HTR-8/SVneo (cell line): ENCODE results near the gene ITGB7.

ENCODE experiments used
- DNase-seq: peaks from one replicate; pipeline ENCODE4 v3.0.0; 2011; ENCODE audit warnings: low spot score, mixed read lengths; ENCODE audit not compliant: insufficient read length
- FAIRE-seq: peaks from 2 replicates; lab custom pipeline; 2011; peaks lifted over from hg19 to GRCh38; lab: Jason Lieb, UNC

Gene ITGB7

GRCh38 chr12:53232646-53233461 lies 25.8 kb upstream of the ITGB7 start:
- FAIRE-seq (peak; percentile 33), DNase-seq (no peak)

- FAIRE-seq (no peak), DNase-seq (peak; percentile 87)
Measured at GRCh38 chr12:53231921-53232645, 25.0 kb upstream of the ITGB7 start, which contains the start of gene RARG. RARG (minus strand) TSS chr12:53232209; CDS start chr12:53227545, 4,664 bp downstream.

- DNase-seq (no peak), FAIRE-seq (no peak)
Measured at GRCh38 chr12:53231671-53231920, 24.5 kb upstream of the ITGB7 start.

GRCh38 chr12:53230108-53230845 lies 23.2 kb upstream of the ITGB7 start:
- FAIRE-seq, result peak; percentile 20
- no peak for DNase-seq

GRCh38 chr12:53229454-53229853 lies 22.4 kb upstream of the ITGB7 start:
- DNase-seq (no peak), FAIRE-seq (no peak)

GRCh38 chr12:53227836-53228235 lies 20.8 kb upstream of the ITGB7 start:
- DNase-seq (no peak), FAIRE-seq (no peak)

- DNase-seq (no peak), FAIRE-seq (no peak)
Measured at GRCh38 chr12:53227341-53227740, 20.3 kb upstream of the ITGB7 start.

GRCh38 chr12:53226815-53227214 lies 19.8 kb upstream of the ITGB7 start:
- no peak for DNase-seq
- no peak for FAIRE-seq

- no peak for DNase-seq
- no peak for FAIRE-seq
Measured at GRCh38 chr12:53225635-53226424, 18.8 kb upstream of the ITGB7 start.

- no peak for FAIRE-seq
Measured at GRCh38 chr12:53224897-53225634, 18.0 kb upstream of the ITGB7 start.

GRCh38 chr12:53224061-53224896 lies 17.2 kb upstream of the ITGB7 start:
- no peak for DNase-seq
- FAIRE-seq, result no peak

More at GRCh38 chr12:53224897-53225634, 18.0 kb upstream of the ITGB7 start:
- no peak for DNase-seq

GRCh38 chr12:53223389-53224060 lies 16.5 kb upstream of the ITGB7 start:
- DNase-seq (no peak), FAIRE-seq (no peak)

- FAIRE-seq (no peak), DNase-seq (no peak)
Measured at GRCh38 chr12:53222806-53223261, 15.8 kb upstream of the ITGB7 start.

- DNase-seq (no peak), FAIRE-seq (no peak)
Measured at GRCh38 chr12:53222170-53222721, 15.2 kb upstream of the ITGB7 start.

GRCh38 chr12:53221203-53222080 lies 14.4 kb upstream of the ITGB7 start:
- DNase-seq (peak; percentile 77), FAIRE-seq (no peak)

GRCh38 chr12:53220694-53221202 lies 13.7 kb upstream of the ITGB7 start:
- DNase-seq (peak; percentile 95), FAIRE-seq (no peak)
